ENCODE measurements around the gene DSCAML1. TPM values are rescaled to one million over a fixed set of nuclear protein-coding genes. Genes with fewer than 3 reads are reported as not detected.

The DSCAML1 gene
- total and polyA plus RNA-seq, 2 of the 8 experiments (the other 6 are each of a cell fraction or from before 2014, with no cell fraction given), result 0.19 to 0.24 TPM

GRCh38 chr11:117633186-117633754 lies 163.7 kb downstream of the DSCAML1 start (continued):
- no peak for TF ChIP-seq CHD7 (IDR thresholded peaks at IDR 0.05; ENCODE audit: insufficient replicate concordance, low read length)
- TF ChIP-seq CHD2 (IDR thresholded peaks at IDR 0.05; ENCODE audit: low read length), result no peak
- no peak for TF ChIP-seq POU5F1 (IDR thresholded peaks at IDR 0.05; ENCODE audit: low read depth, low read length)
- TF ChIP-seq CREB1 (IDR thresholded peaks at IDR 0.05), result no peak
- TF ChIP-seq ATF2 (IDR thresholded peaks at IDR 0.05; ENCODE audit: low read length), result no peak

Data from H1 (cell line).